Measurements from ENCODE around the gene ZNF26. TPM values are rescaled to one million over a fixed set of nuclear protein-coding genes. Genes with fewer than 3 reads are reported as not detected.

The ZNF26 gene
- total and polyA plus RNA-seq, 8 donors: 1.2 to 30.3 (median 3.1) TPM

GRCh38 chr12:132940071-132940719 is 46.0 kb upstream of the ZNF26 start:
- no peaks in the 10 kb centered on the region for H3K4me1 ChIP-seq
- no peak for DNase-seq
- peaks cover 33 to 60% (median 55%) of the 10 kb centered on the region in 4 donors for H3K36me3 ChIP-seq
- WGBS, 5 donors: 95 to 98% (median 96%) methylated on average over 15 of the region's 15 CpGs
- H3K4me3 ChIP-seq: no peak overlapping the region
- H3K27me3 ChIP-seq: no peaks in the 10 kb centered on the region
- intact Hi-C loops (cut with DNase I; ENCODE audit: low total_unique reads): no loop called here
- TF ChIP-seq POLR2AphosphoS5 (IDR thresholded peaks at IDR 0.05): no peak
- no peak for TF ChIP-seq POLR2A (IDR thresholded peaks at IDR 0.05)
- TF ChIP-seq EP300 (IDR thresholded peaks at IDR 0.05): no peak
- no peak for TF ChIP-seq CTCF (IDR thresholded peaks at IDR 0.05)
- H3K27ac ChIP-seq: no peak overlapping the region
- H3K9me3 ChIP-seq: peaks cover 45 to 97% (median 86%) of the 10 kb centered on the region in 4 donors

- Histone ChIP-seq H3K27ac (no peak overlapping the region), H3K9me3 (peaks cover 52 to 97% (median 89%) of the 10 kb centered on the region in 4 donors), H3K4me3 (no peak overlapping the region), H3K4me1 (no peaks in the 10 kb centered on the region), H3K36me3 (peaks cover 43 to 70% (median 67%) of the 10 kb centered on the region in 4 donors), H3K27me3 (no peaks in the 10 kb centered on the region)
- intact Hi-C loops (cut with DNase I; ENCODE audit: low total_unique reads): no loop called here
- no peak for DNase-seq
- WGBS, 5 donors: 93 to 98% (median 96%) methylated on average over 34 of the region's 34 CpGs
- no peak for TF ChIP-seq POLR2AphosphoS5 (IDR thresholded peaks at IDR 0.05)
- TF ChIP-seq EP300 (IDR thresholded peaks at IDR 0.05): no peak
- no peak for TF ChIP-seq POLR2A (IDR thresholded peaks at IDR 0.05)
- no peak for TF ChIP-seq CTCF (IDR thresholded peaks at IDR 0.05)
Measured at GRCh38 chr12:132941336-132941954, 44.7 kb upstream of the ZNF26 start.

- Histone ChIP-seq H3K27ac (no peak overlapping the region), H3K4me1 (no peaks in the 10 kb centered on the region), H3K9me3 (peaks cover 62 to 97% (median 89%) of the 10 kb centered on the region in 4 donors), H3K4me3 (no peak overlapping the region), H3K27me3 (no peaks in the 10 kb centered on the region), H3K36me3 (peaks cover 54 to 81% (median 79%) of the 10 kb centered on the region in 4 donors)
- no peak for DNase-seq
- WGBS, 5 donors: 97 to 99% (median 99%) methylated on average over 12 to 13 of the region's 13 CpGs
- TF ChIP-seq POLR2A (IDR thresholded peaks at IDR 0.05): no peak
- TF ChIP-seq POLR2AphosphoS5 (IDR thresholded peaks at IDR 0.05): no peak
- TF ChIP-seq EP300 (IDR thresholded peaks at IDR 0.05): no peak
- no peak for TF ChIP-seq CTCF (IDR thresholded peaks at IDR 0.05)
- intact Hi-C loops (cut with DNase I; ENCODE audit: low total_unique reads): no loop called here
Measured at GRCh38 chr12:132942611-132943010, 43.6 kb upstream of the ZNF26 start.

GRCh38 chr12:132945806-132946205 is 40.4 kb upstream of the ZNF26 start:
- 96 to 99% (median 97%) methylated on average over 9 of the region's 9 CpGs for WGBS, 5 donors
- Histone ChIP-seq H3K27ac (no peak overlapping the region), H3K4me1 (no peaks in the 10 kb centered on the region), H3K36me3 (peaks cover 67 to 99% (median 94%) of the 10 kb centered on the region in 4 donors), H3K27me3 (no peaks in the 10 kb centered on the region), H3K4me3 (no peak overlapping the region), H3K9me3 (peaks cover 65 to 100% (median 96%) of the 10 kb centered on the region in 4 donors)
- TF ChIP-seq POLR2A (IDR thresholded peaks at IDR 0.05) (no peak), CTCF (IDR thresholded peaks at IDR 0.05) (no peak), EP300 (IDR thresholded peaks at IDR 0.05) (no peak), POLR2AphosphoS5 (IDR thresholded peaks at IDR 0.05) (no peak)
- DNase-seq: no peak
- intact Hi-C loops (cut with DNase I; ENCODE audit: low total_unique reads): no loop called here
